Activated CD4-positive, CD25-positive, alpha-beta regulatory T cell treated with anti-CD3 and anti-CD28 coated beads, Interleukin-2, amount 50 U/mL, for 24 hours (primary cell): ENCODE measurements around the gene TRPM5.

Experiments used
- ATAC-seq, 2 donors: fragments of 150-1000 bp; cut with Tn5 transposase; one replicate each; pipeline ENCODE4 v1.10.0; 2021; ENCODE audit warnings: mild to moderate bottlenecking in 1 of 2, moderate library complexity in 1 of 2

TRPM5 gene

GRCh38 chr11:2435288-2436012, 8.9 kb downstream of the TRPM5 start:
- no peak for ATAC-seq

GRCh38 chr11:2434506-2435255, 9.6 kb downstream of the TRPM5 start:
- no peak for ATAC-seq

- ATAC-seq = no peak
Measured at GRCh38 chr11:2434008-2434407, 10.3 kb downstream of the TRPM5 start.

- ATAC-seq = no peak
Measured at GRCh38 chr11:2433106-2433925, 11.0 kb downstream of the TRPM5 start.

- ATAC-seq = no peak
Measured at GRCh38 chr11:2432628-2433071, 11.7 kb downstream of the TRPM5 start.

DNA sequence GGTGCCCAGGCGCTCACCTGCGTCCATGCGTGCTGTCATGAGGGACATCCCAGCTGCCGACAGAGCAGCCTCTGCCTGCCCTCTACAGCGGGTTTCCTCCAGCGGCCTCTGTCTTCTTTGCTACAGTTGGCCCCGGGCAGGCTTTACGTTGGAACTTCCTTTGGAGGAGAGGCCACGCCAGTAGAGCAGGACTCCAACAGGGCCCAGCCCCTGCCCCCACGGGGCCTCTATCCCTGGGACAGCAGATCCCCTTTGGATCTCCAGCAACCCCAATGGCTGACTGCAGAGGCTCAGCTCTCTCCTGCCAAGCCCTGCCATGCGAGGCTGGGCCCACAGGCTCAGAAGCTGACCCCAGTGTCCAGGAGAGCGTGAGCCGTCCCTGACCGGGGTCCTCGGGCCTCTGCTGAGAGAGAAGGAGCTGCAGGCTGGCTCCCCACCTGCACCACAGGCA, 12.1 kb downstream of the TRPM5 start:
- ATAC-seq = no peak

GRCh38 chr11:2431395-2431794, 12.9 kb downstream of the TRPM5 start:
- ATAC-seq = no peak

DNA sequence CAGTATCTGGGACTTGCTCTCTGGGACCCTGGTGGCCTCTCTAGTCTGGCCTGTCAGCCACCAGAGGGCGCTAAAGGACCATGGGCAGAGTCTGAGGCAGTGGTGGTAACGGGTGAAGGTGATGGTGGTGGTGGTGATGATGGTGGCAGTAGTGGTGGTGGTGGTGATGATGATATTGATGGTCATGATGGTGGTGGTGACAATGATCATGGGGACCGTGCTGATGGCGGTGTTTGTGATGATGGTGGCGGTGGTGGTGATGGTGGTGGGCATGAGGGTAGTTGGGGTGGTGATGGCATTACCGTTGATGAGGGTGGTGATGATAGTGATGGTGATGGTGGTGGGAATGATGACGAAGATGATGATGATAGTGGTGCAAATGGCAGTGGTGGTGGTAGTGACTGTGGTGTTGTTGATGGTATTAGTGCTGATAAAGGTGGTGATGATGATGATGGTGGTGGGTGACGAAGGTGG, 16.0 kb downstream of the TRPM5 start:
- ATAC-seq = peak; percentile 84 to 89

DNA sequence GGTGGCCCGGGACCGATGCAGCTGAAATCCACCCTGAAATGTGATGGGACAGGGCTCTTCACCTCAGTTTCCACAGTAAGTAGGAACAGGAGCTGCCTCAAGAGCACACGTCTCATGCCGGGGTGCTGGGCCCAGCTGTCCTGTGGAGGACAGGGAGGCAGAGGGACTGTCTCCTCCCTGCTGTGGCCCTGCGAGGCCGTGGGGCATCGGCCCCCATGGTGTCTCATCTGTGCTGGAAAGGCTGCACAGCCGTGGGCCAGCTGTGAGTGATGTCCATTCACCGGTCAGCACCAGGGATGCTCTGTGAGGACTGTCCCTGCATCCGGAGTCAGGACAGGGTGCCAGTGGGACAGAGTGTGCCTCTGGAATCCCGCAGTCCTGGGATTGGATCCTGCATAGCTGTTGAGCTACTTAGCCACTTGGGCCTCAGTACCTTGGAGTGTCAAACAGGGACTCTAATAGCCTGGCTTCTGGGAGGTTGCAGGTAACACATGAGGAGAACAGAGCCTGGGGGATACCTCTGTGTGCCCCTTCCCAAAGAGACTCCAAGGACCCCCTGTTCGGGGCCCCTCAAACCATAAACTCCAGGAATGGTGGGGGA, 16.5 kb downstream of the TRPM5 start:
- ATAC-seq = no peak

- ATAC-seq = no peak
Measured at GRCh38 chr11:2426826-2427521, 17.3 kb downstream of the TRPM5 start.

GRCh38 chr11:2426221-2426620, 18.1 kb downstream of the TRPM5 start:
- no peak for ATAC-seq

DNA sequence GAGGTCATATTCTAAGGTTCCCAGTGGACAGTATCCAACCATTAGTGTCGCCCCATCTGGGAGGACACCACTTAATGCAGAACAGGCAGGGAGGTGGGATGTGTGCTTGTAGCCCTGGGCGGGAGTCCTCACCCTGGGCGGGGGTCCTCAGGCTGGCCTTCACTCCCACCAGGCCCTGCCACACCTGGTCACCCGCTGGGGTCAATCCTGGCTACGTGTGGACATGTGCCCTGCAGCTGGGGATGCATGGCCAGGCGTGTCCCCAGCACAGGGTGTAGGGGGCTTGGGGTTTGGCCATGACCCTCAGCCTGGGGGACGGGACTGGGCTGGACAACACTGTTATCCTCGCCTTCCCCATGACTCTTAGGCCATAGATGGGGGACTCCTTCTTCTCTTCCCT, 18.8 kb downstream of the TRPM5 start:
- ATAC-seq = no peak

GRCh38 chr11:2424811-2425495, 19.4 kb downstream of the TRPM5 start:
- ATAC-seq = no peak

DNA sequence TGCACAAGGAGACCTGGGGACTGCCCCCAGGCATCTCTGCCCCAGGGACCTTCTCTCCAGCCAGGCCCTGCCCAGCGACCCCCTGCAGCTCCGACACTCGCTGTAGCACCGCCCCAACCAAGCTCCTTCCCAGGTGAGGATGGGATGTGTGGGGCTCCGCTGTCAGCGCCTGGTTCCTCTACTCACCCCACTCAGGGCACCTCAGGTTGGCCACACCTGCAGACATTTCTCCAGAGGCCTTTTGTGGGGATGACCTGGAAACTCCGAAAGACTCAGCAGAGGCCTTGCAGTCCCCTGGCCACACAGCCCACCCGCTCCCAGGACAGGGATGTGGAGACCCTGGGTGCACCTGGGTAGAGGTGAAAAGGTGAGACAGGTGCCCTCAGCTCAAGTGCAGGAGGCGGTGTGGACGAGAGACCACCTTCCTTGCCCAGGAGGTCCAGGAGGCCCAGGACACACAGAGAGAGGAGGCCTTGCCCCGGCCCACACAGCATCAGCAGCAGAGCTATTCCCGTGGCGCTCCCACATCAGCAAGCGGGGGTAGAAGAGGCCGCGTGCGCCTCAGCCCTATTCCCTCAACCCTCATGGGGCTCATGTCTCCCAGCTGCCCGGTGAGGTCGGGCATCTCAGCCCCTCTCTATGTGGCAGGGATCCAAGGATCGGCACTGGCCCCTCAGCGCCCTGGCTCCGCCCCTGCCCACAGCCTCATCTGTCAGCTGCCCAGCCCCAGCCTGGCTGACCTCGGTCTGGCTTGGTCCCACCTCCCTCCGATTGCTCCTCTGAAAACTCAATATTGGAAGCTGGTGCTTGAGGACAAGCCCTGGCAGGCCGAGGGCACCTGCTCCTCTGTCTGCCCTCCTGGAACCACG, 20.9 kb downstream of the TRPM5 start:
- ATAC-seq = no peak

- ATAC-seq = no peak
Measured at GRCh38 chr11:2422461-2423156, 21.7 kb downstream of the TRPM5 start.

- no peak for ATAC-seq
Measured at GRCh38 chr11:2421996-2422395, 22.3 kb downstream of the TRPM5 start.

DNA sequence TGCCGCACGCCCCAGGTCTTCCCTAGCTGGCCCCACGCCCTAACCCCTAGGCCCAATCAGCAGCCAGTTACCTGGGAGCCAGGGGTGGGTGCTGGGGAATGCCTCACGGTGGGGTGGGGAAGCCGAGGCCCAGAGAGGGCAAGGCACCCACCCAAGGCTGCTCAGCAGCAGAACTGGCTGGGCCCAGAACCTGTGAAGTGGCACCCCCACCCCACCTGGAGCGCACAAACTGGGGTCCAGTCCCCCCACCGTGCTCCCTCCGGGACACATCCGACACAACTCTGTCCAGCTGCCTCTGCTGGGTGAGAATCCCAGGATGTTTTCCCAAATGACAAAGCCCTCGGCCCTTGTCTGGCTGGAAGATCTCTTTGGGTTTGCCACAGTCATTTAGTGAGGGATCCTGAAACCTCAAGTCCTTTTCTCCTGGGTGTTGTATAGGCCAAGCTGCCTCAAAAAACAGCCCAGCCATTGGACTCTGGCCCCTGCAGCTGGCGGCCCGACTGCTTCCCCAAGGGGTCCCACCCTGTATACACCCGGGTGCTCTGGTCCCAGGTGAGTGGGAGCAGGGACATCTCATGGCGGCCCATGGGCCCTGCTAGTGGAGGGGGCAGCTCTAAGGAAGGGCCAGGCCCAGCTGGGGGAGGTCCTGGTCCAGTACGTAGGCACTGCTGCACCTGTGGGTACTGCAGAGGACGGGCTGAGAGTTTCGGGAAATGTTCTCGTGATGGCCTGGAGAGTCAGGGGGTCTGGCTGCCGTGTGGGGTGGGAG, 22.9 kb downstream of the TRPM5 start:
- ATAC-seq = no peak

DNA sequence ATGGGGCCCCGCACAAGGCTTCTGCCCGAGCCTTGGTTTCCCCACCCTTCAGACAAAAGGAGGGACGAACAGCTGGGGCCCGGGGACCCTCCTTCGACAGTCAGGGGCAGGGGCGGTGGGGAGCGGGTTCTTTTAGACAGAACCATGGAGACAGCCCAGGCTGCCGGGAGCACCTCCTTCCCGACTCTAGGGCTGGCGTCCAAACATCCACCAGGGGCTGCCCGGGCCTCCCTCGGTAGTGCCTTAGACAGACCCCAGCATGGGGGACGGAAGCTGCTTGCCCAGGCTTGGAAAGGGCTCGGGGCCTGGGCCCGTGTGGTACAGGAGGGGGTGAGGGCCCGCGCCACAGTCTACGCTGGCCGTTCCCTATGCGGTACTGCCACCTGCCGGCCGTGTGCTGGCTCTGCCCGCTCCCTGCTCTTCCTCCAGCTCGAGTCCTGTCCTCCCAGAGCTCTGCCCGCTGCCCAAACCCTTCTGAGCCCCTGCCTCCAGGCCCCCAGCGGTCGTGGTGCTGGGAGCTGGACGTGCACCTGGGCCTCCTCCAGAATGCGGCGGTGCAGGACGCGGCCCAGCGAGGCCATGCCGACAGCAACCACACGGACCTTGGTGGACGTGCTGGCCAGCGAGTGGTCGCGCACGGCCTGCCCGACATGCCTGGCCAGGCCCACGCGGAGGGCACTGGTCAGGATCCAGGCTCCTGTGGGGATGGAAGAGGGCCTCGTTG, 23.6 kb downstream of the TRPM5 start:
- peak; percentile 93 to 96 for ATAC-seq
